GM13977 (cell line): ENCODE results near the gene OPRM1.
"Not testable (repeated sequence)": the region's sequence is repeated elsewhere in the genome, so short reads cannot be mapped to it uniquely, and the experiment has no call there.

ENCODE experiments used
- DNase-seq: peaks from one replicate; pipeline ENCODE4 v3.0.0; 2012; ENCODE audit warnings: low spot score
- in situ Hi-C: fragments of 300-500 bp; cut with MboI; formaldehyde crosslinking; loops from one replicate; pipeline ENCODE4 v1.12.0; 2022; ENCODE audit warnings: low sequenced_read_pairs, low pct_unique_long_range_greater_than_20kb, mixed read lengths, inconsistent platforms; ENCODE audit not compliant: unreplicated experiment
- TF ChIP-seq, protein P1 (sequence below): IDR thresholded peaks from 2 replicates; pipeline ENCODE4 v1.5.1; 2012; ENCODE audit warnings: mild to moderate bottlenecking, control low read depth; ENCODE audit not compliant: insufficient read depth; ENCODE audit errors: extremely low read depth, missing control alignments

The OPRM1 gene

DNA sequence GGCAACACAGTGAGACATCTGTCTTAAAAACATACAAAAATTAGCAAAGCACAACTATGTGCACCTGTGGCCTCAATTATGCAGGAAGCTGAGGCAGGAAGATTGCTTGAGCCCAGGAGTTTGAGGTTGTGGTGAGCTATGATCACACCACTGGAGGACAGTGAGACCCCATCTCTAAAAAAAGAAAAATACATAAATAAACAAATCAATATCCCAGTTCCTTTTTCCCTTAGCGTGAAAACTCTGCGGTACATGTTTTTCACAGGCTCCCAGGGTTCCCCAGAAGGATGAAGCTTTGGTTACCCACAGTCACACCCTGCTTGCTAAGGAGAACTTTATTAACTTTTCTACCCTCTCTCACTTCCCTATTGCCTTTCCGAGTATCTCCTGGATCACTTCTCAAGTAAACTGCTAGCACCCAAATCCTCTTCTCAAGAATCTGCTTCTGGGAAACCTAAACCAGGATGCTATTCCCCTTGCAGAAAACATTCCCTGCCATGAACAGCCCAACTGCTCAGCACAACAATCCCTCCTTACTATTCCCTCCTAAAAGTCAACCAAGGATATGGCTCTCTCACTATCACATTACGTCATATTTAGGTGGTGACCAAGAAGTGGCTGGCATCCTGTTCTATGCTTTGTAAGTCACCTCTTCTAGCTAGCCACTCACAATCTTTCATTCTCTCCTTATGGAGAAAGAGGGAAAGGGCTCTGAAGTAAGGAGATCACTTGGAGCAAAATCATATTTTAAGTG is 195.2 kb downstream of the OPRM1 start:
- in situ Hi-C loops, result no loop called here
- DNase-seq, result no peak
- TF ChIP-seq, protein P1, sequence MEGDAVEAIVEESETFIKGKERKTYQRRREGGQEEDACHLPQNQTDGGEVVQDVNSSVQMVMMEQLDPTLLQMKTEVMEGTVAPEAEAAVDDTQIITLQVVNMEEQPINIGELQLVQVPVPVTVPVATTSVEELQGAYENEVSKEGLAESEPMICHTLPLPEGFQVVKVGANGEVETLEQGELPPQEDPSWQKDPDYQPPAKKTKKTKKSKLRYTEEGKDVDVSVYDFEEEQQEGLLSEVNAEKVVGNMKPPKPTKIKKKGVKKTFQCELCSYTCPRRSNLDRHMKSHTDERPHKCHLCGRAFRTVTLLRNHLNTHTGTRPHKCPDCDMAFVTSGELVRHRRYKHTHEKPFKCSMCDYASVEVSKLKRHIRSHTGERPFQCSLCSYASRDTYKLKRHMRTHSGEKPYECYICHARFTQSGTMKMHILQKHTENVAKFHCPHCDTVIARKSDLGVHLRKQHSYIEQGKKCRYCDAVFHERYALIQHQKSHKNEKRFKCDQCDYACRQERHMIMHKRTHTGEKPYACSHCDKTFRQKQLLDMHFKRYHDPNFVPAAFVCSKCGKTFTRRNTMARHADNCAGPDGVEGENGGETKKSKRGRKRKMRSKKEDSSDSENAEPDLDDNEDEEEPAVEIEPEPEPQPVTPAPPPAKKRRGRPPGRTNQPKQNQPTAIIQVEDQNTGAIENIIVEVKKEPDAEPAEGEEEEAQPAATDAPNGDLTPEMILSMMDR, result no peak

DNA sequence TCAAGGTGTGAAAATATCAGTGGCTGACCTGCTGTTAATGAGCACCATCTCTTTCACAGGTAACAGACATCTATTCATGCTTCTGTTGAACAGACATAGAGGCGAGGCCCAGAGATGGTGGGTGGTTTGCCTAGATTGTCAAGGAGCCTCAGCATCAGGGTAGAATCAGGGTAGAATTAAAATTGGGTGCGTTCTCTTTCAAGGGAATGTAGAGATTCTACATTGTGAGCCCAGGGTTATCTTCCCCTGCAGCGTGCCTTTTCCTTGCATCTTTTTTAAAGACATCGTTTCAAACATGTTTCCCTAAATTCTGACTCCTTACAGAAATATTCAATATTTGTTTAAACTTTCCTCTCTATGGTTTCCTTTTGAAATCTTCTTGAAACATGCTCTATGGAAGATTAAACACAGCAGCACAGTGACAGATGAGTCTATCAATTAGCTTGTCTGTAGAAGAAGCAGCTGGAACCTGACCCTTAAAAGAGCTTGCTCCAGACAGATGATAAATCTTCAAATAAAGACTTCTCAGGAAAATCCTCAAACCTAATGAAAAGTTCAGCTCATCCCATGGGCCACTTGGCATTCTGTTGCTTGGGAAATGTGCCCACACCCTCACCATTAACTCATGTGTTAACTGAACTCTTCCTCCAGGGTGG is 197.7 kb downstream of the OPRM1 start:
- DNase-seq, result no peak

DNA sequence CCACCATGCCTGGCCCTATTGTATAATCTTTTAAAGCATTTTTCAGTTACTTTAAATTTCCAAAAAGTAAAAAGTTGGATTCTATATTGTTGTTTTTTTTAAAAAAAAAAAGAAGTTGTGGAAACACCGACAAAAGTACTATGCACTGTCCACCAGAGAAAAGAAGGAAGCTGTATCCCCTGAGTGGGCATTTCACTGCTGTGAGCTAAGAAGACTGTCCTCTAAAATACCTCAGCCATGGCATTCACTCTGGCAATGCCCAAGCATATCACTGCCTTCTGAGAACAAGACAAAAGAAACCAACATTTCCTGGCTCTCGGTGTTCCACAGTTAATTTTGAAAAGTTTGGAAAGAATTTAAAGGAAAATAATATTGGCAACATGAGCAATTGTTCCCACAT is 199.8 kb downstream of the OPRM1 start:
- in situ Hi-C loops, result no loop called here
- no peak for DNase-seq
- TF ChIP-seq, protein P1, result no peak

More for the DNA sequence above, 197.7 kb downstream of the OPRM1 start:
- in situ Hi-C loops, result no loop called here
- TF ChIP-seq, protein P1, result no peak

DNA sequence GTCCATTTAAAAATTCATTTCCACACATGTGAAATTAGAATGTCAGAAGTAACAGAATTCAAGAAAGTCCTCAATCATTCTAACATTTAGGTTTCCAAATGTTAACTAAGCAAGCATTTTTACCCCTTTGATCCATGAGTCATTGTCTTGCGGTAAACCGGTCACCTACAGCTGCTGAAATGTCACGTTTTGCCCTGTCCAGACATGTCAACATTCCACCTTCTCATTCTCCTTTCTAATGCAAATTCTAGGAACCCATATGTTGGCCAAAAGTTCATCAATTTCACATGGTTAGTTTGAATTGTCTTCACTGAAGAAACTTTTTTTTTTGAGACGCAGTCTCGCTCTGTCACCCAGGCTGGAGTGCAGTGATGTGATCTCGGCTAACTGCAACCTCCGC is 200.4 kb downstream of the OPRM1 start:
- no peak for DNase-seq
- in situ Hi-C loops, result no loop called here
- TF ChIP-seq, protein P1, result no peak

DNA sequence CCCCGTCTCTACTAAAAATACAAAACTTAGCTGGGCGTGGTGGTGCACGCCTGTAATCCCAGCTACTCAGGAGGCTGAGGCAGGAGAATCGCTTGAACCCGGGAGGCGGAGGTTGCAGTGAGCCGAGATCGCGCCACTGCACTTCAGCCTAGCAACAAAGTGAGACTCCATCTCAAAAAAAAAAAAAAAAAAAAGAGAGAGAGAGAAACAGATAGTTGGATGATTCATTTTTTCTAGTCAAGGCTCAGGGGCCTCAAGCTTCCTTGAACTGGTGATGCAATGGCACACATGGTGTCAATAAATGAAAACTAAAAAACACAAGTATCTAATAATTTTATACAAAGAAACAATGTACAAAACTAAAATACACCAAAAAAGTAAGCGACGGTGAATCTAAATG is 202.0 kb downstream of the OPRM1 start:
- DNase-seq, in situ Hi-C loops: not testable (repeated sequence)

DNA sequence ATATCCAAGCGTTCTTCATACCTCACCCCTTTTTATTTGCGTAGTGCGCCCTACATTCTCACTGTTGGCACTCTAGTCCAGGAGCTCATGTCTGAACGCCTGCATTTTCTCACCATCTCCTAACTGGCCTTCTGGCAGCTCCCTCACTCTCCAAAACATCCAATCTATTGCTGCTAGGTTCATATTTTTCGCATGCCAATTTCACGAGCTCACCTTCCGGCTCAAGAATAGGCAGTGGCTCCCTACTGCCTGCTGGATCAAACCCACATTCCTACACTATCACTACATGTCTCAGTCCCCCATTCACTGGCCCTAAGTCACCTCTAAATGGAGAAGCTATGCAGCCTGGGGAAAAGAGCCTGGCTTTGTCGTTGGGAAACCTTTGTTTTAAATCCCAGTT is 202.5 kb downstream of the OPRM1 start:
- TF ChIP-seq, protein P1, result no peak
- in situ Hi-C loops, result no loop called here
- no peak for DNase-seq

DNA sequence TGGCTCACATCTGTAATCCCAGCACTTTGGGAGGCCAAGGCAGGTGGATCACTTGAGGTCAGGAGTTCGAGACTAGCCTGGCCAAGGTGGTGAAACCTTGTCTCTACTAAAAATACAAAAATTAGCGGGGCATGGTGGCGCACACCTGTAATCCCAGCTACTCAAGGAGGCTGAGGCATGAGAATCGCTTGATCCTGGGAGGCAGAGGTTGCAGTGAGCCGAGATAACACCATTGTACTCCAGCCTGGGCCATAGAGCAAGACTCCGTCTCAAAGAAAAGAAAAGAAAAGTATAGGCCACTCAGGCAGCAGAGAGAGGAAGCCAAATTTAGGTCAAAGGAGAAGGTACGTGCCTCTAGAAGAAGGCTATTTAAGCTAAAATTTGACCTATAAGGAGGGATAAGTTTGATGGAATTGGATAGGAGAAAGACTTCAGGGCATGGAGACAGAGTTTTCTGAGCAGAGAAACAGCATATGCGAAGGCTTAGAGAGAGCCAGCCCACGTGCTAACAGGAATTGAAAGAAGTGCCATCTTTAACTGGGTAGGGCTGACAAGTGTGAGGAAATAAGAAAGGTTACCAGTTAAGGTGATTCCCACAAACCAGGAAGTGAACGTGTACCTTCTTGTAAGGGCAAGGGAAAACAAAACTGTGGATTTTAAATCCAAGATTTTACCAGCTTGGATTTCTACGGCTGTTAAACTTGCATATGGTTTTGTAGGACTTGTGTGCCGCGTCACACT is 203.7 kb downstream of the OPRM1 start:
- in situ Hi-C loops, result no loop called here
- DNase-seq, result no peak

More for the DNA sequence above, 203.7 kb downstream of the OPRM1 start:
- TF ChIP-seq, protein P1, result no peak
